HG03521 (cell line): Measurements from ENCODE around the gene ZNF581.
A peak's percentile ranks its signal among the peaks of the same experiment; 100 is the strongest.

Experiments used
- ATAC-seq: cut with Tn5 transposase; IDR thresholded peaks from one replicate; pipeline ENCODE4 v1.9.1; 2021; ENCODE audit warnings: mild to moderate bottlenecking, moderate library complexity; ENCODE audit not compliant: unreplicated experiment

Gene ZNF581

DNA sequence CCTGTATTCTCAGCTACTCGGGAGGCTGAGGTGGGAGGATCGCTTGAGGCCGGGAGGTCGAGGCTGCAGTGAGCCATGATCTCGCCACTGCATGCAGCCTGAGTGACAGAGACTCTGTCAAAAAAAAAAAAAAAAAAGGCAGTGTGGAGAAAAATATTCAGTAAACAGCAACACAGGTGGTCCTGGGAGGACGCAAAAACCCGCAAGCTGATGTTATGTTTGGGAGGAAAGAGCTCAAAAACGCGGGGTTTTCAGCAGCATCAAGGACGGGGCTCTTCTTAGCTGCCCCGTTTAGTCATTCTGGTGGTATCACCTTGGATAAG is 18.5 kb upstream of the ZNF581 start:
- ATAC-seq = no peak

DNA sequence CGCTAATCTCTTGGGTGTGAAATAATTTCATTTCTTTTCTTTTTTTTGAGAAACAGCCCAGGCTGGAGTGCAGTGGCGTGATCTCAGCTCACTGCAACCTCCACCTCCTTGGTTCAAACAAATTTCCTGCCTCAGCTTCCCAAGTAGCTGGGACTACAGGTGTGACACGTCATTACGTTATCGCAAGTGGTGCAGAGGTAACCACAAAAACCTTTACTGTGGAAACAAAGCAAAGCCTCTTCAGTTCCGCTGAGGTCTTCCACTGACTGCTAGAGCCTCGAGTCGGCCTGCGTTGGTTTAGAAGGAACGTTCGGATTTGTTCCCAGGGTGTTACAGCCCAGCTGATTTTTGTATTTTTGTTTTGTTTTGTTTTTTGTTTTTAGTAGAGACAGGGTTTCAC is 17.1 kb upstream of the ZNF581 start:
- no peak for ATAC-seq

DNA sequence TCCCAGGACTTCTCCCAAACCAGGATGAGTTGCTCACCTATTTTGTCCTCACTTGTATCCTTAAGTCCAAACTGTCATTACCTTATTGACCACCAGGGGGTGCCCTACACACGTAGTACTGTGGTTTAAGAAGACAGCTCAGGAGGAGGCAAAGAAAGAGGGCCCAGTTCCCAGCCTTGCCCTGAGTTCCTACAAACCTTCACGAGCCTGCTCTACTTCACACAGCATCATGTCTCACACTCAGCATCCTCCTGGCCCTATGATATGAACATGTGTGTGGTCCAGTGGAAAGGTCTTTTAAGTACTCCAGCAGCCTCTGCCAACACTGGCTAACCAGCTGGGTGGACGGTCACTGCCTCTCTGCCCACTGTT is 11.0 kb upstream of the ZNF581 start:
- no peak for ATAC-seq

DNA sequence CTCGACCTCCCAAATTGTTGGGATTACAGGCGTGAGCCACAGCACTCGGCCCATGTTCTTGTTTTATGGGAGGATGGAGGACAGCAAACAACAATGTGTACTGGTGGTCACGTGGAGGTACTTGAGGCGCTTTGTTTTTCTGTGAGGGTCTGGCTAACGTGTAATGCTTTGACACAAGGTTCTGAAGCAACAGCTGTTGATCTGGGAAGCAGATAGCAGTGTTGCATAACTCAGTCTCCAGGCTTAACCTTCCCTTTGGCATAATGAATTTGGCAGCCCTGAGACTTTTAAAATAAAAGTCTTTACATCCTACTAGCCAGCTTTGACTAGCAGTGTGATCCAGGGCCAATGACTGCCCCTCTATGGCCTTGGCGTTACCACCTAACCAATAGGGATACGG is 9.6 kb upstream of the ZNF581 start:
- no peak for ATAC-seq

DNA sequence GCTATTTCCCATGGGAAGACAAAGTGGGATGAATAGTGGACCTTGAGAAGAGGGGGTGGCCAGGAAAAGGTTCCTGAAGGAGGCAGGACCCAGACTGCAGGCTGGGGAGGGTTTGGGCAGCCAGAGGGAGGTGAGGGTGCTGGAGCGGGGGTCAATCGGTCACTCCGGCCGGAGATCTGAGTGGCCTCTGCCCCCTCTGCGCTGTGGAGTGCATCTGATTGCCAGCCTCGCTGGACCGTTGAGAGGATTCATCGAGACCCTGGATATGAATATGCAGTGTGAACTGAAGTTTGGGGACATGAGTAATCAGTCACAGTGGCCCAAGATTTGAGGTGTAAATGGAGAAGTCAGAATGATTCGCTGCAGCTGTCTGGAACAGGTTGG is 8.1 kb upstream of the ZNF581 start:
- no peak for ATAC-seq

DNA sequence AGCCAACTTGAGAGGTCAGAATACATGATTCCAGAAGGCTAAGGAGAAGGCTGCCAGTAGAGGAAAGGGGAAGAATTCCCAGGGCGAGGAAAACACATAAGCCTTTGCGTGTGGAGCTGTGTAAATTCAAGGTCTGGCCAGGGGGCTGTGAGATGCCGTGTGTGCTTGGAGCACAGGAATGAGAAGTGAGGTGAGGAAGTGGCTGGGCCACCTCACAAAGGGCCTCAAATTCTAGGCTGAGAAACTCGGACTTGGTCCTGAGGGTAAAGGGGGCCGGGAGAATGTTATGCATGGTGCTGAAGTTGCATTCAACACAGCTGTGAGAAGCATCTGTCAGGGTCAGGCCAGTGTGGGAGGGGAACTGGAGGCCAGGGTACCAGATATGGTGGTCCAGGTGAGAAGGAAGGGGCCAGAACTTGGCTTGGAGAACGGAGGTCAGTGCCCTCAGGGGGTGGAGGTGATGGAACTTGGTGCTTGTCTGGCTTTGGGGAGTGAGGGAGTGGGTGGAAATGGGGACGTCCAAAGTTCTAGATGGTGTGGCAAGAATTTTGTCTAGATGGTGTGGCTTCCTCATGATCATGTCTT is 7.5 kb upstream of the ZNF581 start:
- no peak for ATAC-seq

DNA sequence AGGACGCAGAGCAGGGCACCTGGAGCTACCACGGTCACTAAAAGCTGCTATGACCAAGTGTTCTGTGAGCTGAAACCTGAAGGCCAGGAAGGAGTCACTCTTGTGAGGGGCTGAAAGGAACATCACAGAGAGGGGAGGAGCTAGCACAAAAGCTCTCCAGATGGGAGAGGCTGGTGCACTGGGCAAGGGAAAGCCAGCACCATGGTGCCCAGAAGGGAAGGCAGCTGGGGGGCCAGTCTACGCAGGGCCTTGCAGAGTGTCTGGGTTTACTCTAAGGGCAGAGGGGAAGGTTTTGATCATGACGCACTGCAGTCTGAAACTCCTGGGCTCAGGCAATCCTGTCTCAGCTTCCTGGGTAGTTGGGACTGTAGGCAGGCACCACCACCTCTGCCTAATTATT is 6.7 kb upstream of the ZNF581 start:
- no peak for ATAC-seq

DNA sequence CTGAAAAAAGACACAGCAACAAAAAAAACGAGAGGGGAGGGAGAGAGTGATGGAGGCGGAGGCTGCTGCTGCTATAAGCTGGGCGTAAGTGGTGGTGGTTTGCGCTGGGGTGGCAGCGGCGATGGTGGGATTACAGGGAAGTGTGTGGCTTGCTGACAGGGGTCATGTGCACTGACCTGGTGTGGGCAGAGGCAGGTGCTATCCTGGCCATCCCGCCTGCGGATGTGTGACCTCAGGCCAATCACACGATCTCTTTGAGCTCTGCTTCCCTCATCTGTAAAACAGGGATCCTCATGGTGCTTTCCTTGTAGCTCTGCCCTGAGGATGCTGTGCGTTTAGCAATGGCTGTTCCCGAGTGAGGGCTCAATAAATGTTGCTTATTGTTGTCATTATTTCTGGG is 5.9 kb upstream of the ZNF581 start:
- no peak for ATAC-seq

DNA sequence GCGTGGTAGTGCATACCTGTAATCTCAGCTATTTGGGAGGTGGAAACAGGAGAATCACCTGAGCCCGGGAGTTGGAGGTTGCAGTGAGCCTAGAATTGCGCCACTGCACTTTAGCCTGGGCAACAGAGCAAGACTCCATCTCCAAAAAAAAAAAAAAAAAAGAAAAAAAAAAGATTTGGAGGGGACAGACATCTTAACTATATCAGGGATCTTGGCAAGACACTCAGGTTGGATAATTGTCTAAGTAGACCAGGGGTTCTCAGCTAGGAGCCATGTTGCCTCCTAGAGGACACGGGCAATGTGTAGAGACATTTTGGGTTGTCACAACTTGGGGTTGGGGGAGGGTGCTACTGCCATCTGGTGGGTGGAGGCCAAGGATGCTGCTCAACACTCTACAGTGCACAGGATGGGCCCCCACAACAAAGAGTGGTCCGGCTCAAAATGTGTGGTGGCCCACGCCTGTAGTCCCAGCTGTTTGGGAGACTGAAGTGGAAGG is 4.5 kb upstream of the ZNF581 start:
- ATAC-seq = no peak

DNA sequence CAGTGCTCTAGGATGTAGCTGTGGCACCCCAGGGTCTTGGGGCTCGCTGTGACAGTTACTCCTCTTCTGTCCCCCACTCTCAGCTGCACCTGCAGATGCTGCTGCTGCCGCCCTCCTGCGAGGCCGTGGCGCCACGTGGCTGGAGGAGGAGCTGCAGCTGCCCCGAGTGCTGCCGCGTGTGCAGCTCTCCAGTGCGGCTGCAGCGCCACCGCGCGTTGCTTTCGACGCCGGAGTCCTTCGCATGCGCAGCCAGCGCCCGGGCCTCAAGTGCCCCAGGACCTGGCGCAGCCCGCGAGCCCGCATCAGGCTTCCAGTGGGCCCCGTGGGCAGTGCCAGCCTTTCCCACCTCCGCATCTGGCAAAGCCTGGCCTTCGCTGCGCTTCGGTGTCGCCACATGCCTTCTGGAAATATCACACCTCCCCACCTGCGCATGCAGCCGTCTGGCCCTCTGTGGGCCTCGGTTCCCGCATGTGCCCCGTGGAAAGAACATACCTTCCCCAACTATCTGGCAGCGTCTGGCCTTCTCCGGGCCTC is 3.3 kb upstream of the ZNF581 start:
- no peak for ATAC-seq

DNA sequence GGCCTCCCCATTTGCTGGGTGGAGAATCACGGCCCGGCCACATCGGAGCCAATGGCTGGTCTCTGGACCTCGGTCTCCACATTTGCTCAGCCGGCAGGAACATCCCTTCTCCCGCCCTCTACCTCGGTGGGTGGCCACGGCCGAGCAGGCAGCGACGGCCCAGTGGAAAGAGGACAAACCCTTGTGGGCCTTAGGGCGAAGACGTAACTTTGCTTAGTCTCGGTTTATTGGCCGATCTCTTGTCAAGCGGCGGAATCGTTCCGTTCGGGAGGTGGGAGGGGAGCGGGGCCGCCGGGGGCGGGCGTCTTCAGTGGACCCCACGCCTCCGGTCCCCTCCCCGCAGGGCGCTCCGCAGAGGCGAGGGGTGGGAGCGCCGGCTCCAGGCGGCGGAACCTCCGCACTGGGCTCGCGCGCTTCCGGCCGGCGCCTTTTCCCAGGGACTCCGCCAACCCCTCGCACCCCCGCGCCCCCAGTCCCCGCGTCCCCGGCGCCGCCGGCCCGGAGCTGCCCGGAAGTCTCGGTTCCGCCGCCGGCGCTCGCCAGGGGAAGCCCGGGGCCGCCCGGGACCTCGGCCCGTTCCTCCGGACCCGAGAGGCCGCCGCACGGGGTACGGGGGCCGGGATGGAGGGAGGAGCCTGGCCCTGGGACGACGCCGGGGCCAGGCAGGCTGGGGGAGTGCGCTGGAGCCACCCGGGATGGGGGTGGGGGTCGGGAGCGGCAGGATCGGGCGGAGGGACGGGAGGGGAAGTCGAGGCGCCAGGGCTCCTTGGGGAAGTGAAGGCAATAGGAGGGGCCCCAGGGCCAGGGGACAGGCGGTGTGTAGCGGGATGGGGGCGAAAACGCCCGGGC is 2.6 kb upstream of the ZNF581 start, which contains the start of gene ZNF580:
ZNF580 (plus strand) TSS at position 426 of the 849 bp plus-strand sequence. CDS start 1,507 bp downstream, outside the sequence.
- ATAC-seq = peak; percentile 26

DNA sequence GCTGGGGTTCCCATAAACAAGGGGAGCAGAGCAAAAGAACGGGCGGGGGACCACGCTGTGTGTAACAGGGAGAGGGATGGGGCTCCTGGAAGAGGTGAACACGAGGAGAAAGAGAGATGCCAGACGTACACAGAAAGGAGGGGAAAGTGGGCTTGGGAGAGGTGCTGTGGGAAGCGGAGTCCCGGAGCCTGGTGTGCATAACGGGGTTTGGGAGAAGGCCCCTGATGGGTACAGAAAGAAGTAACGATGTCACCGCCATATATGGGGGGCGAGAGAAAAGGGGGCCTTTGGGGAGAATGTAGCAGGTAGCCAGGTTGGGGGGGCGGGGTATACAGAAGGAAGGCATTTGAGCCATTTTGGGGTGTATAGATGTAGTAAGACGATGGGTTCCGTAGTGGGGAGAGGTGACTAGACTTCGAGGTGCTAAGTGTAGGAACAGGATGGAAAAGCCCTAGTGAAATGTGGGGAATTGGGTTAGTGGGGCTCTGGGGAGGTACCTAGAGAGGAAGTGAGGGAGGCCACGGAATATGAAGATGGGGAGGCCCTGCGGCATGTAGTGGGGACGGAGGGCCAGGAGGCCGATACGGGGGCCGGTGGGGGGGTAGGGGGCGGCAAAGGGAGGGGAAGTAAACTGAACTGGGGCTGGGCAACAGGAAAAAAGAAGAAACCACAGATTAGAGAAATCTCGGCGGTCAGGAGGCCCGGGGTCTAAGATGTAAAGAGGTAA is 1.9 kb upstream of the ZNF581 start:
- no peak for ATAC-seq

DNA sequence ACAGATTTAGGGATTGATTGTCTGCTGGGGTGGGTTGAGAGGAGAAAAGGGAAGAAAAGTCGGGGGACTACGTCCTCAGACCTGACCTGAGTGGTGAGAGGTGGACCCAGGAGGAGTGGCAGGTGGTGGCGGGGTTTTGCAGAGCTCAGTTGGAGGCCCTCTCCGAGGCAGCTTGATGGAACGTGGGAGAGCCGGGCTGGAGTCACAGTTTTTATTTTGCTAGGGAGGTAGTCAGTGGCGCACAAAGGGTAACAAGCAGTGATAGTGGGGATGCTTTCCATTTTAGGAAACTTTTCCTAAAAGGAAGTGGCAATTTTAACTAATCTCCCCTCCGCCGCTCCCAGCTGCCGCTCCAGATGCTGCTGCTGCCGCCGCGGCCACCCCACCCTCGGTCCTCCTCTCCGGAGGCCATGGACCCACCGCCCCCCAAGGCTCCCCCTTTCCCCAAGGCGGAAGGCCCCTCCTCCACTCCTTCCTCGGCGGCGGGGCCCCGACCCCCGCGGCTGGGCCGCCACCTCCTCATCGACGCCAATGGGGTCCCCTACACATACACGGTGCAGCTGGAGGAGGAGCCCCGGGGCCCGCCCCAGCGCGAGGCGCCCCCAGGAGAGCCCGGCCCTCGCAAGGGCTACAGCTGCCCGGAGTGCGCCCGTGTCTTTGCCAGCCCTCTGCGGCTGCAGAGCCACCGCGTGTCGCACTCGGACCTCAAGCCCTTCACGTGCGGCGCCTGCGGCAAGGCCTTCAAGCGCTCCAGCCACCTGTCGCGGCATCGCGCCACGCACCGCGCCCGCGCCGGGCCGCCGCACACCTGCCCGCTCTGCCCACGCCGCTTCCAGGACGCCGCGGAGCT is 1.1 kb upstream of the ZNF581 start:
- no peak for ATAC-seq

DNA sequence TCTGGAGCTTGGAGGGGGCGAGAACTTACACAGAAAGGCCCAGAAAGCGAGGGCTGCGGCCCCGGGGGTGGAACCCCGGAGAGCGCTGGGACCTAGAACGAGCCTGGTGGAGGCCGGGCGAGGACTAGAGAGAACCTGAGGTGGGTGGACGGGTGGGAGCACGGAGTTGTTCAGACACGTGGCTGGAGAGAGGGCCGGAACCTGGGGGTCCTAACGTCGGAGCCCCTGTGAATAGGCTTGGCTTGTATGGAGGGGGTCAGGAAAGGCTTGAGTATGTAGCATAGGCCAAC is 383 bp downstream of the ZNF581 start:
- no peak for ATAC-seq

DNA sequence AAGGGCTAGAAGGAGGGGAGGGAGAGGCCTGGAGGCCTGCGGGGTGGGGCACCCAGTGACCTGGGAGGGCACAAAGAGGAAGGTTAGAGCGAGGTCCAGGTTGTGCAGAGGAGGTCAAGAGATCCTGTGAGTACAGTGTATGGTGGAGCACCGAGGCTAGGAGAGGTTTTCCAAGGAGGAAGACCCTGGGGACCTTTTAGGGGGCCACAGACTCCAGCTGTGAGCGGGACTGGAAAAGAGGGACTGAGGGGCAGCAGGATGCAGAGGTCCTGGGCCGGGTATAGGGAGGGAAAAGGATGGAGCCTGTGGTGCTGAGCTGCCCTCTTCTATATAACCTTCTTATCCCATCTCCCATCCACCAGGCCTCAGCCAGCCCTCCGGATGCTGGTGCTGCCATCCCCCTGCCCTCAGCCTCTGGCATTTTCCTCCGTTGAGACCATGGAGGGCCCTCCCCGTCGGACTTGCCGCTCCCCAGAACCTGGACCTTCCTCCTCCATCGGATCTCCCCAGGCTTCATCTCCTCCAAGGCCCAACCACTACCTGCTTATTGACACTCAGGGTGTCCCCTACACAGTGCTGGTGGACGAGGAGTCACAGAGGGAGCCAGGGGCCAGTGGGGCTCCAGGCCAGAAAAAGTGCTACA is 863 bp downstream of the ZNF581 start:
- no peak for ATAC-seq

DNA sequence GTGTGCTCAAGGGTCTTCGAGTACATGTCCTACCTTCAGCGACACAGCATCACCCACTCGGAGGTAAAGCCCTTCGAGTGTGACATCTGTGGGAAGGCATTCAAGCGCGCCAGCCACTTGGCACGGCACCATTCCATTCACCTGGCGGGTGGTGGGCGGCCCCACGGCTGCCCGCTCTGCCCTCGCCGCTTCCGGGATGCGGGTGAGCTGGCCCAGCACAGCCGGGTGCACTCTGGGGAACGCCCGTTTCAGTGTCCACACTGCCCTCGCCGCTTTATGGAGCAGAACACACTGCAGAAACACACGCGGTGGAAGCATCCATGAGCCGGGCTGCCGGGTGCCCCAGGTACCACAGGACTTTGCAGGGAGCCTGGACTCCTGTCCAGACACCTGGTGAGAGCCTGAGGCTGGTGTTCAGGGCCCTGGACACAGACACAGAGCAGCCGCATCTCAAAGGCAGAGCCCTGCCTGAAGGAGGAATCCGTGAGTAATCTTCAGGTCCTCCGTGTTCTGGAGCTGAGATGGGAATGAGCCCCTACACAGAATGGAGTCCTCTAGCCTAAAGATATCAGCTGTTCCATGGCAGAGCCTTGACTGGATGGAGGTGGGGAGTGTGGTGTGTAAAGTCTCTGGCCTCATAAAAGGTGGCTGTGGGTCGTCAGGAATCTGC is 1.5 kb downstream of the ZNF581 start:
- ATAC-seq = no peak

DNA sequence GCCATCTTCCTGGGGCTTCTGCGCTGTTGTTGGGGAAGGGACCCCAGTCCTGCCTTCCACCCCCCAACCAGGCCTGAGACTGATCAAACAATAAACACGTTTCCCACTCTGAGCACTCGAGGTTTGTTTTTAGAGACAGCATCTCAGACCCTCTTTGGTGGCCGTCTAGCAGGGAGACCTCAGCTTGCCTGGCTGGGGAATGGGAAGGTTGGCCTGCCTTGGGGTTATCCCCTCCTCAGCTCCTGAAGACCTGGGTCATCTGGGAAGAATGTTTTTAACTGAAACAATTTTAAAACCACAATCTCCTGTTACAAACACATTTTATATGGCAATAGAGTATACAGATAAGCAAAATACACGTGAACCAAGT is 2.0 kb downstream of the ZNF581 start:
- no peak for ATAC-seq

DNA sequence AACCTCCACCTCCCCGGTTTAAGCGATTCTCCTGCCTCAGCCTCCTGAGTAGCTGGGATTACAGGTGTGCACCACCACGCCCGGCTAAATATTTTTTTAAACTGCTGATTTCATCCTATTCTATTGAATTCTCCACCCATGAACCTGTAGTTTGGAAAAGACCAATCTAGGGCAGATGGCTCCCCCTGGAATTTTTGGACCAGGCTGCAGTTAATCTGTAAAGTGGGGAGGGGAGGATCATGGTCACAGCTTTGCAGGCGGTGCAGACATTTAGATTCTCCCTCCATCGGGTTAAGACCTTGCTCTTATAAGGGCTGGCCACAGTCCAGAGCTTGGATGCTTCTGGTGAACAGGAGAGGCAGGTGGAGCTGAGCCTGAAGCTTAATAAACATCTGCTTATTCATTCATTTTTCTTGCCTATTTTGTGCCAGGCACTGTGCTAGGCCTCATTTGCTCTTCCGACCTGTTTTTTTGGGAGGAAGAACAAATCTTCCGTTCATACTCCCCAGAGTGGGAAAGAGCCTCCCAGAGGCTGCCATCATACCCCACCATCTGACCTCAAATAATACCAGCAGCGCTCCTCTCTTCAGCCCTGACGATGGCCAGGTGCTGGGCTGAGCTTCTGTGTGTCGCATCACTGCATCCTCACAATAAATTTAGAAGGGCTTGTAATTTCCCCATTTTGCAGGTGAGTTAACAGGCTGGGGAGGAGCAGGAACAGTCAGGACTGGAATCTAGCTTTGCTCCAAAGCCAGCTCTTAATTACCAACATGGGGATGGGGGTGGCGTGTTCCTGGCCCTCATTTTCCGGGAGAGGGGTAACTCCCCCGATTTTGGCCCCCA is 3.7 kb downstream of the ZNF581 start:
- ATAC-seq = no peak
